Astrocyte (in vitro differentiated cells and primary cell): ENCODE data around the gene RIBC2. TPM values are rescaled to one million over a fixed set of nuclear protein-coding genes. Genes with fewer than 3 reads are reported as not detected.
A peak's percentile ranks its signal among the peaks of the same experiment; 100 is the strongest.
"Not testable (repeated sequence)": the region's sequence is repeated elsewhere in the genome, so short reads cannot be mapped to it uniquely, and the experiment has no call there.

Experiments used
- DNase-seq: peaks from one replicate; pipeline ENCODE4 v3.0.0-alpha.2; 2010; ENCODE audit warnings: low read depth
- FAIRE-seq: peaks from 2 replicates; lab custom pipeline; 2011; peaks lifted over from hg19 to GRCh38; lab: Jason Lieb, UNC
- H2AFZ ChIP-seq: 2 replicates; pipeline ENCODE4 v1.6.0; 2012; ENCODE audit warnings: low read depth, low read length, inconsistent platforms
- H3K27ac ChIP-seq: 2 replicates; pipeline ENCODE4 v1.5.1; 2011; ENCODE audit warnings: low read depth, low read length, inconsistent platforms
- H3K27me3 ChIP-seq: 2 replicates; pipeline ENCODE4 v1.6.0; 2011; ENCODE audit warnings: low read length, inconsistent platforms; ENCODE audit not compliant: insufficient read depth
- H3K36me3 ChIP-seq: 2 replicates; pipeline ENCODE4 v1.5.1; 2011; ENCODE audit warnings: low read length, inconsistent platforms; ENCODE audit not compliant: insufficient read depth
- H3K4me1 ChIP-seq: 2 replicates; pipeline ENCODE4 v1.5.1; 2011; ENCODE audit warnings: low read length, inconsistent platforms; ENCODE audit not compliant: insufficient read depth
- H3K4me2 ChIP-seq: 2 replicates; pipeline ENCODE4 v1.6.0; 2012; ENCODE audit warnings: low read length, inconsistent platforms
- H3K4me3 ChIP-seq: 2 replicates; pipeline ENCODE4 v1.5.1; 2011; ENCODE audit warnings: low read depth, mild to moderate bottlenecking, low read length, inconsistent platforms; ENCODE audit not compliant: insufficient read depth
- H3K79me2 ChIP-seq: 2 replicates; pipeline ENCODE4 v1.6.0; 2012; ENCODE audit warnings: mild to moderate bottlenecking, low read length, inconsistent platforms; ENCODE audit not compliant: insufficient read depth
- H3K9ac ChIP-seq: 2 replicates; pipeline ENCODE4 v1.6.0; 2012; ENCODE audit warnings: mild to moderate bottlenecking, low read length, inconsistent platforms
- H3K9me3 ChIP-seq: 2 replicates; pipeline ENCODE4 v1.5.1; 2012; ENCODE audit warnings: low read depth, mild to moderate bottlenecking, low read length, inconsistent platforms; ENCODE audit not compliant: insufficient read depth
- H4K20me1 ChIP-seq: 2 replicates; pipeline ENCODE4 v1.6.0; 2012; ENCODE audit warnings: low read length, inconsistent platforms; ENCODE audit not compliant: insufficient read depth
- H3K27ac Mint-ChIP-seq: one replicate; pipeline ENCODE4 v1.8.0; 2021; ENCODE audit warnings: mild to moderate bottlenecking, mixed read lengths; ENCODE audit not compliant: unreplicated experiment
- H3K27me3 Mint-ChIP-seq: one replicate; pipeline ENCODE4 v1.8.0; 2021; ENCODE audit warnings: low read depth, mixed read lengths; ENCODE audit not compliant: unreplicated experiment
- H3K36me3 Mint-ChIP-seq: one replicate; pipeline ENCODE4 v1.8.0; 2021; ENCODE audit warnings: low read depth, mixed read lengths; ENCODE audit not compliant: unreplicated experiment
- H3K4me1 Mint-ChIP-seq: one replicate; pipeline ENCODE4 v1.8.0; 2021; ENCODE audit warnings: low read depth, mixed read lengths; ENCODE audit not compliant: unreplicated experiment
- H3K4me3 Mint-ChIP-seq: one replicate; pipeline ENCODE4 v1.8.0; 2021; ENCODE audit warnings: mild to moderate bottlenecking, moderate library complexity, mixed read lengths; ENCODE audit not compliant: unreplicated experiment
- H3K9me3 Mint-ChIP-seq: one replicate; pipeline ENCODE4 v1.8.0; 2021; ENCODE audit warnings: mild to moderate bottlenecking, mixed read lengths; ENCODE audit not compliant: unreplicated experiment
- CTCF ChIP-seq: IDR thresholded peaks from 2 replicates; pipeline ENCODE4 v1.5.1; 2011; ENCODE audit warnings: low read depth, mild to moderate bottlenecking, inconsistent platforms, low read length, moderate library complexity; ENCODE audit not compliant: insufficient read depth
- EZH2 ChIP-seq: IDR thresholded peaks from 2 replicates; pipeline ENCODE4 v1.6.1; 2012; ENCODE audit warnings: mild to moderate bottlenecking, low read length, inconsistent platforms; ENCODE audit not compliant: insufficient read depth
- total RNA-seq: library from RNA; stranded (reverse); gene quantifications from 2 replicates; pipeline ENCODE4 v1.2.1, GENCODE V29; 2021

Gene RIBC2
- total RNA-seq, 1 donor from 2014 or later: not detected

- no peaks in the 10 kb centered on the region for H3K36me3 Mint-ChIP-seq
- H3K27ac ChIP-seq: no peak overlapping the region
- FAIRE-seq: no peak
- no peaks in the 10 kb centered on the region for H3K9me3 Mint-ChIP-seq
- H3K4me1 Mint-ChIP-seq: peaks cover 13% of the 10 kb centered on the region
- H3K4me3 Mint-ChIP-seq: no peak overlapping the region
- no peaks in the 10 kb centered on the region for H4K20me1 ChIP-seq
- H3K9me3 ChIP-seq: no peaks in the 10 kb centered on the region
- peaks cover 5% of the 10 kb centered on the region for H3K4me1 ChIP-seq
- peaks cover 7% of the 10 kb centered on the region for H3K27me3 Mint-ChIP-seq
- H3K9ac ChIP-seq: no peak overlapping the region
- no peak overlapping the region for H3K4me2 ChIP-seq
- no peak overlapping the region for H2AFZ ChIP-seq
- TF ChIP-seq CTCF (no peak), EZH2 (no peak)
- no peak overlapping the region for H3K4me3 ChIP-seq
- DNase-seq: no peak
- H3K79me2 ChIP-seq: no peaks in the 10 kb centered on the region
- H3K27ac Mint-ChIP-seq: peak overlapping the region; percentile 47
- H3K27me3 ChIP-seq: no peaks in the 10 kb centered on the region
- no peaks in the 10 kb centered on the region for H3K36me3 ChIP-seq
These were observed 31.7 kb downstream of the RIBC2 start for GRCh38 chr22:45445031-45445710.

- H3K36me3 Mint-ChIP-seq: no peaks in the 10 kb centered on the region
- Histone ChIP-seq H4K20me1 (no peaks in the 10 kb centered on the region), H3K9me3 (no peaks in the 10 kb centered on the region), H3K79me2 (no peaks in the 10 kb centered on the region), H3K27ac (no peak overlapping the region), H3K36me3 (no peaks in the 10 kb centered on the region), H3K27me3 (no peaks in the 10 kb centered on the region), H3K4me2 (no peak overlapping the region), H2AFZ (no peak overlapping the region), H3K9ac (no peak overlapping the region), H3K4me1 (peaks cover 7% of the 10 kb centered on the region), H3K4me3 (no peak overlapping the region)
- peaks cover 14% of the 10 kb centered on the region for H3K27me3 Mint-ChIP-seq
- FAIRE-seq: no peak
- no peak overlapping the region for H3K27ac Mint-ChIP-seq
- no peaks in the 10 kb centered on the region for H3K9me3 Mint-ChIP-seq
- no peak overlapping the region for H3K4me3 Mint-ChIP-seq
- TF ChIP-seq CTCF (no peak), EZH2 (no peak)
- DNase-seq: peak; percentile 61
- peaks cover 13% of the 10 kb centered on the region for H3K4me1 Mint-ChIP-seq
These were observed 32.7 kb downstream of the RIBC2 start for GRCh38 chr22:45446216-45446615.

DNA sequence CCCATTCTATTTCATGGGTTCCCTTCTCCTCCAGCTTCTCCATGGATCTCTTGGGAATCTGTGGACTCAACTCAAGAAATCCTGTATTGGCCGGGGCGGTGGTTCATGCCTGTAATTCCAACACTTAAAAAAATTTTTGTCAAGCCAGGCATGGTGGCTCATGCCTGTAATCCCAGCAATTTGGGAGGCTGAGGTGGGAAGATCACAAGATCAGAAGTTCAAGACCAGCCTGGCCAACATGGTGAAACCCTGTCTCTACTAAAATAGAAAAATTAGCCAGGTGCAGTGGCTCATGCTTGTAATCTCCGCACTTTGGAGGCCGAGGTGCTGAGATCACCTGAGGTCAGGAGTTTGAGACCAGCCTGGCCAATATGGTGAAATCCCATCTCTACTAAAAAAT lies 34.1 kb downstream of the RIBC2 start:
- H4K20me1 ChIP-seq, H3K27me3 ChIP-seq, H3K9me3 Mint-ChIP-seq, H3K27ac ChIP-seq, H3K27ac Mint-ChIP-seq, H3K9ac ChIP-seq, H3K36me3 Mint-ChIP-seq, DNase-seq, H3K4me2 ChIP-seq, FAIRE-seq, H3K36me3 ChIP-seq, H3K4me3 Mint-ChIP-seq, H3K4me3 ChIP-seq, H3K9me3 ChIP-seq, H2AFZ ChIP-seq, H3K79me2 ChIP-seq, H3K4me1 ChIP-seq: not testable (repeated sequence)
- H3K27me3 Mint-ChIP-seq: peaks cover 25% of the 10 kb centered on the region
- H3K4me1 Mint-ChIP-seq: peaks cover 10% of the 10 kb centered on the region
